Cardiac muscle cell (in vitro differentiated cells and primary cell): ENCODE results near the gene LRTM2. TPM values are rescaled to one million over a fixed set of nuclear protein-coding genes. Genes with fewer than 3 reads are reported as not detected.

ENCODE experiments used
- DNase-seq, 2 donors: peaks; one replicate each; pipeline versions ENCODE4 v3.0.0 to v3.0.0-alpha.2; 2010 to 2017; ENCODE audit warnings: low read depth in 1 of 2, low spot score in 1 of 2
- H3K27ac ChIP-seq: fragments of 200-600 bp; sonication (generic); 2 replicates; pipeline ENCODE4 v1.5.1; 2016
- H3K27me3 ChIP-seq: fragments of 200-600 bp; sonication (generic); 2 replicates; pipeline ENCODE4 v1.6.0; 2016; ENCODE audit warnings: control low read depth
- H3K36me3 ChIP-seq: fragments of 200-600 bp; sonication (generic); 2 replicates; pipeline ENCODE4 v1.5.1; 2016; ENCODE audit warnings: control low read depth
- H3K4me1 ChIP-seq: fragments of 200-600 bp; sonication (generic); 2 replicates; pipeline ENCODE4 v1.8.1; 2017; ENCODE audit warnings: low read depth, mild to moderate bottlenecking, mixed run types
- H3K4me3 ChIP-seq: fragments of 200-600 bp; sonication (generic); 2 replicates; pipeline ENCODE4 v1.5.1; 2016; ENCODE audit warnings: mild to moderate bottlenecking
- H3K9me3 ChIP-seq: fragments of 200-600 bp; sonication (generic); 2 replicates; pipeline ENCODE4 v1.5.1; 2017; ENCODE audit warnings: low read depth, mild to moderate bottlenecking, control low read depth
- polyA plus RNA-seq: library from polyadenylated mRNA; unstranded; fragments of >200 nt; fragmentation: Nextera tagmentation; extraction: Ambion mirVana; gene quantifications from 2 replicates; pipeline ENCODE4 v1.2.1, GENCODE V29; 2016
- total RNA-seq: library from RNA; depleted of rRNA; stranded (reverse); fragments of >200 nt; gene quantifications from 2 replicates; pipeline ENCODE4 v1.2.3, GENCODE V29; 2016
- TF ChIP-seq, protein P1 (sequence below): IDR thresholded peaks from 2 replicates; pipeline ENCODE4 v1.5.1; 2012; ENCODE audit warnings: low read depth, mild to moderate bottlenecking, low read length

The LRTM2 gene
- total and polyA plus RNA-seq, 2 experiments from 2014 or later, result not detected

- no peak overlapping the region for H3K27ac ChIP-seq
- no peaks in the 10 kb centered on the region for H3K36me3 ChIP-seq
- H3K4me3 ChIP-seq, result no peak overlapping the region
- H3K27me3 ChIP-seq, result peaks cover 41% of the 10 kb centered on the region
- peaks cover 11% of the 10 kb centered on the region for H3K4me1 ChIP-seq
- TF ChIP-seq, protein P1, sequence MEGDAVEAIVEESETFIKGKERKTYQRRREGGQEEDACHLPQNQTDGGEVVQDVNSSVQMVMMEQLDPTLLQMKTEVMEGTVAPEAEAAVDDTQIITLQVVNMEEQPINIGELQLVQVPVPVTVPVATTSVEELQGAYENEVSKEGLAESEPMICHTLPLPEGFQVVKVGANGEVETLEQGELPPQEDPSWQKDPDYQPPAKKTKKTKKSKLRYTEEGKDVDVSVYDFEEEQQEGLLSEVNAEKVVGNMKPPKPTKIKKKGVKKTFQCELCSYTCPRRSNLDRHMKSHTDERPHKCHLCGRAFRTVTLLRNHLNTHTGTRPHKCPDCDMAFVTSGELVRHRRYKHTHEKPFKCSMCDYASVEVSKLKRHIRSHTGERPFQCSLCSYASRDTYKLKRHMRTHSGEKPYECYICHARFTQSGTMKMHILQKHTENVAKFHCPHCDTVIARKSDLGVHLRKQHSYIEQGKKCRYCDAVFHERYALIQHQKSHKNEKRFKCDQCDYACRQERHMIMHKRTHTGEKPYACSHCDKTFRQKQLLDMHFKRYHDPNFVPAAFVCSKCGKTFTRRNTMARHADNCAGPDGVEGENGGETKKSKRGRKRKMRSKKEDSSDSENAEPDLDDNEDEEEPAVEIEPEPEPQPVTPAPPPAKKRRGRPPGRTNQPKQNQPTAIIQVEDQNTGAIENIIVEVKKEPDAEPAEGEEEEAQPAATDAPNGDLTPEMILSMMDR, result no peak
- DNase-seq, result peak in 1 of 2 donors; percentile 25
- no peaks in the 10 kb centered on the region for H3K9me3 ChIP-seq
These were observed 1.4 kb downstream of the LRTM2 start for GRCh38 chr12:1821805-1822204.

DNA sequence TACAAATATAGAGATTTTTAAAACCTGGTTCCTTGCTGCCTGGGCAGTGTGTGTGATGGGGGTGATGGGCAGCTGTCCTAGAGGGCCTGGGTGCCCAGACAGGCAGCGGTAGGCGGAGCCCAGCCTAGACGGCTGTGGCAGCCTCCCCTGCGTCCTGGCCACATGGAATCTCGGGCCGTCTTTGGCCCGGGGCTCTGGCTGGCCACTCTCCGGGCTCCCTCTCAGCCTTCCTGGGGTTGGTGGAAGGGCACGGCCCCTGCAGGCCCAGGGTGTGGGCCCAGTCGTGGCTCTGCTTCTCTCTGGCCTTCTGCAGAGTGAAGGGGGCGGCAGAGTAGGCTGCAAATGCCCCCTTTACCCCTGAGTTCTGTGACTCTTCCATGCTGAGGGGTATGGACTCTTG lies 2.3 kb downstream of the LRTM2 start:
- H3K36me3 ChIP-seq, result no peaks in the 10 kb centered on the region
- no peak overlapping the region for H3K27ac ChIP-seq
- DNase-seq, result no peak
- H3K9me3 ChIP-seq, result no peaks in the 10 kb centered on the region
- H3K4me1 ChIP-seq, result peaks cover 11% of the 10 kb centered on the region
- peaks cover 41% of the 10 kb centered on the region for H3K27me3 ChIP-seq
- TF ChIP-seq, protein P1, result no peak
- no peak overlapping the region for H3K4me3 ChIP-seq

- peaks cover 41% of the 10 kb centered on the region for H3K27me3 ChIP-seq
- no peak for DNase-seq
- TF ChIP-seq, protein P1, result no peak
These were observed 2.9 kb downstream of the LRTM2 start for GRCh38 chr12:1823237-1823636.

GRCh38 chr12:1825382-1826102 lies 5.2 kb downstream of the LRTM2 start:
- Histone ChIP-seq H3K9me3 (no peaks in the 10 kb centered on the region), H3K27ac (no peak overlapping the region), H3K4me3 (no peak overlapping the region), H3K36me3 (no peaks in the 10 kb centered on the region), H3K27me3 (peaks cover 28% of the 10 kb centered on the region), H3K4me1 (peaks cover 14% of the 10 kb centered on the region)
- DNase-seq, result peak in 1 of 2 donors; percentile 18
- TF ChIP-seq, protein P1, result no peak

More at GRCh38 chr12:1823237-1823636, 2.9 kb downstream of the LRTM2 start:
- Histone ChIP-seq H3K4me1 (peaks cover 11% of the 10 kb centered on the region), H3K4me3 (no peak overlapping the region), H3K9me3 (no peaks in the 10 kb centered on the region), H3K27ac (no peak overlapping the region), H3K36me3 (no peaks in the 10 kb centered on the region)

- H3K4me1 ChIP-seq, result peaks cover 14% of the 10 kb centered on the region
- no peak for DNase-seq
- no peaks in the 10 kb centered on the region for H3K9me3 ChIP-seq
- H3K36me3 ChIP-seq, result no peaks in the 10 kb centered on the region
- TF ChIP-seq, protein P1, result no peak
- H3K27me3 ChIP-seq, result peaks cover 20% of the 10 kb centered on the region
- H3K27ac ChIP-seq, result no peak overlapping the region
- no peak overlapping the region for H3K4me3 ChIP-seq
These were observed 6.0 kb downstream of the LRTM2 start for GRCh38 chr12:1826401-1826800.
